ENCODE results near the gene IRF9. TPM values are rescaled to one million over a fixed set of nuclear protein-coding genes. Genes with fewer than 3 reads are reported as not detected.
A peak's percentile ranks its signal among the peaks of the same experiment; 100 is the strongest.

IRF9 gene
- total and polyA plus RNA-seq, 2 of the 13 experiments (the other 11 are each of a cell fraction or from before 2014, with no cell fraction given) = 14.9 to 49.7 TPM

GRCh38 chr14:24130717-24131548 lies 30.1 kb upstream of the IRF9 start (continued):
- TF ChIP-seq ZNF609 (CRISPR knock-in tag; IDR thresholded peaks at IDR 0.05; ENCODE audit: borderline replicate concordance) = peak; percentile 81; the same call in 1 of the 2 replicates
- TF ChIP-seq ZNF607 (CRISPR knock-in tag; IDR thresholded peaks at IDR 0.05; ENCODE audit: borderline replicate concordance) = 0 out of 2 replicates have a peak, but pooled peaks have one; percentile 23
- TF ChIP-seq ZNF687 (CRISPR knock-in tag; IDR thresholded peaks at IDR 0.05) = peak; percentile 85
- TF ChIP-seq ZMYM3 (CRISPR knock-in tag; IDR thresholded peaks at IDR 0.05) = peak; percentile 46; the same call in 1 of the 2 replicates
- TF ChIP-seq ZNF510 (CRISPR knock-in tag; IDR thresholded peaks at IDR 0.05; ENCODE audit: low read depth) = no peak
- TF ChIP-seq POLR2G (IDR thresholded peaks at IDR 0.05; ENCODE audit: low read depth, low read length) = no peak
- TF ChIP-seq ZBTB14 (CRISPR knock-in tag; IDR thresholded peaks at IDR 0.05) = no peak
- TF ChIP-seq ZNF879 (CRISPR knock-in tag; IDR thresholded peaks at IDR 0.05) = no peak
- TF ChIP-seq ZNF598 (CRISPR knock-in tag; IDR thresholded peaks at IDR 0.05; ENCODE audit: borderline replicate concordance) = peak; percentile 50; the same call in 1 of the 2 replicates
- no peak for TF ChIP-seq RELA (CRISPR knock-in tag; IDR thresholded peaks at IDR 0.05)
- TF ChIP-seq SOX6 (IDR thresholded peaks at IDR 0.05) = no peak
- peak; percentile 66; the same call in 1 of the 2 replicates for TF ChIP-seq SOX6 (CRISPR knock-in tag; IDR thresholded peaks at IDR 0.05)
- no peak for TF ChIP-seq BHLHE40 (IDR thresholded peaks at IDR 0.05; ENCODE audit: low read length)
- no peak for TF ChIP-seq ZNF784 (CRISPR knock-in tag; IDR thresholded peaks at IDR 0.05; ENCODE audit: borderline replicate concordance)
- no peak for TF ChIP-seq TEAD2 (CRISPR knock-in tag; IDR thresholded peaks at IDR 0.05)
- no peak for TF ChIP-seq ATF1 (CRISPR knock-in tag; IDR thresholded peaks at IDR 0.05)

Data from HepG2 (cell line).